Measurements from ENCODE around the gene MARCHF9.

- TF ChIP-seq GATA2 (IDR thresholded peaks at IDR 0.05; ENCODE audit: low read depth, low read length) (no peak), GATA3 (IDR thresholded peaks at IDR 0.05; ENCODE audit: low read depth, low read length) (no peak)
Observed at GRCh38 chr12:57806677-57807076, 51.8 kb downstream of the MARCHF9 start.
